BJ (cell line): ENCODE measurements around the gene TWSG1. TPM values are rescaled to one million over a fixed set of nuclear protein-coding genes. Genes with fewer than 3 reads are reported as not detected.
"Not testable (repeated sequence)": the region's sequence is repeated elsewhere in the genome, so short reads cannot be mapped to it uniquely, and the experiment has no call there.

Experiments used
- CTCF ChIA-PET: fragments of 350-600 bp; formaldehyde crosslinking; extraction: SDS; loops from one replicate; lab custom pipeline; 2021; ENCODE audit warnings: antibody characterized with exemption, inconsistent platforms; lab: Yijun Ruan, JAX
- POLR2A ChIA-PET: fragments of 300-600 bp; sonication (Branson Sonifier 250); formaldehyde crosslinking; extraction: SDS; loops from one replicate; lab custom pipeline; 2021; ENCODE audit warnings: antibody characterized with exemption; lab: Charles Lee
- DNase-seq: peaks from one replicate; pipeline ENCODE4 v3.0.0-alpha.2; 2011; ENCODE audit warnings: low read depth
- H3K27me3 ChIP-seq: 2 replicates; pipeline ENCODE4 v1.6.0; 2011; ENCODE audit warnings: low read length; ENCODE audit not compliant: control insufficient read depth, insufficient read depth
- H3K36me3 ChIP-seq: 2 replicates; pipeline ENCODE4 v1.5.1; 2011; ENCODE audit warnings: low read length; ENCODE audit not compliant: control insufficient read depth, insufficient read depth
- H3K4me3 ChIP-seq: 2 replicates; pipeline ENCODE4 v1.5.1; 2011; ENCODE audit warnings: low read depth, mild to moderate bottlenecking, control low read depth, low read length
- CTCF ChIP-seq: IDR thresholded peaks from 2 replicates; pipeline ENCODE4 v1.5.1; 2011; ENCODE audit warnings: low read depth, mild to moderate bottlenecking, control low read depth, inconsistent platforms, low read length, moderate library complexity; ENCODE audit not compliant: insufficient read depth
- polyA plus RNA-seq: library from polyadenylated mRNA; depleted of rRNA; stranded (reverse); fragments of >200 nt; gene quantifications from 2 replicates; pipeline ENCODE4 v1.2.3, GENCODE V29; 2011

The TWSG1 gene
- polyA plus RNA-seq, 1 experiment: 127 TPM

GRCh38 chr18:9421096-9421900 lies 86.7 kb downstream of the TWSG1 start:
- ChIA-PET CTCF (interaction anchor here (0.6 kb wide), 1 partner anchor 248 kb away, joined by 3 read pairs; no protein-coding TSS in a partner anchor), POLR2A (no interaction called here)
- TF ChIP-seq CTCF: no peak
- no peak for DNase-seq
- no peak overlapping the region for H3K4me3 ChIP-seq
- no peaks in the 10 kb centered on the region for H3K36me3 ChIP-seq
- no peaks in the 10 kb centered on the region for H3K27me3 ChIP-seq

GRCh38 chr18:9421901-9422327 lies 87.3 kb downstream of the TWSG1 start:
- no peak for TF ChIP-seq CTCF
- POLR2A ChIA-PET: no interaction called here
- no peaks in the 10 kb centered on the region for H3K36me3 ChIP-seq
- CTCF ChIA-PET: no interaction called here
- no peaks in the 10 kb centered on the region for H3K27me3 ChIP-seq
- no peak overlapping the region for H3K4me3 ChIP-seq
- DNase-seq: no peak

GRCh38 chr18:9422816-9423519 lies 88.4 kb downstream of the TWSG1 start:
- CTCF ChIA-PET: no interaction called here
- H3K4me3 ChIP-seq: no peak overlapping the region
- POLR2A ChIA-PET: no interaction called here

GRCh38 chr18:9423648-9424047 lies 89.1 kb downstream of the TWSG1 start:
- H3K36me3 ChIP-seq, CTCF ChIA-PET, DNase-seq, H3K4me3 ChIP-seq, POLR2A ChIA-PET, H3K27me3 ChIP-seq: not testable (repeated sequence)

More at GRCh38 chr18:9422816-9423519, 88.4 kb downstream of the TWSG1 start:
- TF ChIP-seq CTCF: no peak
- H3K27me3 ChIP-seq: no peaks in the 10 kb centered on the region
- no peak for DNase-seq
- no peaks in the 10 kb centered on the region for H3K36me3 ChIP-seq

- POLR2A ChIA-PET, CTCF ChIA-PET: not testable (repeated sequence)
Measured at GRCh38 chr18:9424235-9424634, 89.7 kb downstream of the TWSG1 start.

GRCh38 chr18:9426753-9427152 lies 92.2 kb downstream of the TWSG1 start:
- Histone ChIP-seq H3K36me3 (no peaks in the 10 kb centered on the region), H3K4me3 (no peak overlapping the region), H3K27me3 (no peaks in the 10 kb centered on the region)
- ChIA-PET POLR2A (interaction anchor here (0.5 kb wide), 1 partner anchor 54 kb away, joined by 4 read pairs; no protein-coding TSS in a partner anchor), CTCF (interaction anchor here (1.3 kb wide), 1 partner anchor 9 kb away, joined by 4 read pairs; no protein-coding TSS in a partner anchor)
- TF ChIP-seq CTCF: no peak
- DNase-seq: no peak

More at GRCh38 chr18:9424235-9424634, 89.7 kb downstream of the TWSG1 start:
- not testable (repeated sequence) for H3K36me3 ChIP-seq, DNase-seq, H3K4me3 ChIP-seq, H3K27me3 ChIP-seq
